ENCODE data around the gene DCTPP1.

The DCTPP1 gene

GRCh38 chr16:30409125-30410060 is 20.4 kb downstream of the DCTPP1 start:
- peak overlapping the region; percentile 5; the same call in 1 of the 2 replicates for H3K4me3 ChIP-seq (ENCODE audit: low read depth, low read length)
- H3K4me1 ChIP-seq (ENCODE audit: control insufficient read depth, insufficient read depth, low read length) = peaks cover 12% of the 10 kb centered on the region; the same call in 1 of the 2 replicates
- H3K9me3 ChIP-seq (ENCODE audit: control insufficient read depth, insufficient read depth, low read depth, low read length) = no peaks in the 10 kb centered on the region
- H3K27me3 ChIP-seq (ENCODE audit: control insufficient read depth, insufficient read depth, low read length) = no peaks in the 10 kb centered on the region
- H3K9ac ChIP-seq (ENCODE audit: low read length) = no peak overlapping the region
- H3K27ac ChIP-seq (ENCODE audit: low read depth, low read length) = no peak overlapping the region
- H3K36me3 ChIP-seq (ENCODE audit: control insufficient read depth, insufficient read depth, low read length) = peaks cover 38% of the 10 kb centered on the region

GRCh38 chr16:30407804-30408534 is 21.9 kb downstream of the DCTPP1 start:
- Histone ChIP-seq H3K4me1 (ENCODE audit: control insufficient read depth, insufficient read depth, low read length) (peaks cover 12% of the 10 kb centered on the region; the same call in 1 of the 2 replicates), H3K9me3 (ENCODE audit: control insufficient read depth, insufficient read depth, low read depth, low read length) (no peaks in the 10 kb centered on the region), H3K27me3 (ENCODE audit: control insufficient read depth, insufficient read depth, low read length) (no peaks in the 10 kb centered on the region), H3K9ac (ENCODE audit: low read length) (peak overlapping the region; percentile 92), H3K36me3 (ENCODE audit: control insufficient read depth, insufficient read depth, low read length) (peaks cover 24% of the 10 kb centered on the region), H3K27ac (ENCODE audit: low read depth, low read length) (peak overlapping the region; percentile 82; the same call in 1 of the 2 replicates), H3K4me3 (ENCODE audit: low read depth, low read length) (peak overlapping the region; percentile 85)

DNA sequence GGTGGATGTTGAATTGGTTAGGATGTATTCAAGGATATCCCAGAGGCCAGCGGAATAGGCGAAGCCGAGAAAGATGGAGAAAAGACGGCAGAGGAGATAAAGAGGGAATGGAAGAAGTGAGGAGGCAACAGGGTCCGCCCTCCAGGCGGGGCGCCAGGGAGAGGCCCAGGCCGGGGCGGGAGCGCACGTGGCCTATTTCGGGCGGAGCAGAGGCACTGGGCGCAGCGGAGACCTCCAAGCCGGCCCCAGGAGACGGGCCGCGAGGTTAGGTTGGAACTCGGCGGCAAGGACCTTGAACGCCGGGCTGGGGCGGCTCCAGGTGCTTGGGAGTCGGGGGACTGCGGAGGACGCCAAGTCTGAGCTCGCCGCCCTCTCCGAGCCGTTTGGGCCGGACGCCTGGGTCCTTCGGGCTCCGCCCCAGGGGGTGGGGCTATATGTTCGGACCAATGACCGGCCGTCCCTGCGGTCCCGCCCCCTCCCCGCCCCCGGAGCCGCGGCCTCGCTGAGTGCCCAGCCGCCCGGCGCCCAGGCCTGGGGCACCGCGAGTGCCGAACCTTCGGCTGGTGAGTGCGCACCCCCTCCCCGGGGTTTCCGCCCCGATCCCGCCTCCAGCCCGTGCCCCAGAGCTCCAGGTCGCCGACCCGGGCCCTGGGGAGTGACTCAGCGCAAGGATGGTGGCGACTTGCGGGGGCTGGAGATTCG is 22.6 kb downstream of the DCTPP1 start, which contains the start of gene ZNF771:
ZNF771 (plus strand) TSS at position 505 of the 702 bp plus-strand sequence. CDS start 448 bp downstream, outside the sequence.
- no peaks in the 10 kb centered on the region for H3K9me3 ChIP-seq (ENCODE audit: control insufficient read depth, insufficient read depth, low read depth, low read length)
- peaks cover 12% of the 10 kb centered on the region; the same call in 1 of the 2 replicates for H3K4me1 ChIP-seq (ENCODE audit: control insufficient read depth, insufficient read depth, low read length)
- peak within 1 kb of the TSS; percentile 85 for H3K4me3 ChIP-seq (ENCODE audit: low read depth, low read length)
- no peaks in the 10 kb centered on the region for H3K27me3 ChIP-seq (ENCODE audit: control insufficient read depth, insufficient read depth, low read length)
- peak within 1 kb of the TSS; percentile 92 for H3K9ac ChIP-seq (ENCODE audit: low read length)
- H3K36me3 ChIP-seq (ENCODE audit: control insufficient read depth, insufficient read depth, low read length) = peaks cover 17% of the 10 kb centered on the region
- H3K27ac ChIP-seq (ENCODE audit: low read depth, low read length) = peak within 1 kb of the TSS; percentile 82; the same call in 1 of the 2 replicates

GRCh38 chr16:30406795-30407101 is 23.1 kb downstream of the DCTPP1 start:
- Histone ChIP-seq H3K27ac (ENCODE audit: low read depth, low read length) (peak overlapping the region; percentile 82; the same call in 1 of the 2 replicates), H3K4me3 (ENCODE audit: low read depth, low read length) (peak overlapping the region; percentile 85), H3K9ac (ENCODE audit: low read length) (peak overlapping the region; percentile 86), H3K36me3 (ENCODE audit: control insufficient read depth, insufficient read depth, low read length) (peaks cover 12% of the 10 kb centered on the region), H3K4me1 (ENCODE audit: control insufficient read depth, insufficient read depth, low read length) (peaks cover 13% of the 10 kb centered on the region; the same call in 1 of the 2 replicates), H3K9me3 (ENCODE audit: control insufficient read depth, insufficient read depth, low read depth, low read length) (no peaks in the 10 kb centered on the region), H3K27me3 (ENCODE audit: control insufficient read depth, insufficient read depth, low read length) (no peaks in the 10 kb centered on the region)

- H3K9ac ChIP-seq (ENCODE audit: low read length) = no peak overlapping the region
- peaks cover 20% of the 10 kb centered on the region for H3K36me3 ChIP-seq (ENCODE audit: control insufficient read depth, insufficient read depth, low read length)
- H3K4me1 ChIP-seq (ENCODE audit: control insufficient read depth, insufficient read depth, low read length) = peaks cover 22% of the 10 kb centered on the region
- H3K4me3 ChIP-seq (ENCODE audit: low read depth, low read length) = no peak overlapping the region
- H3K9me3 ChIP-seq (ENCODE audit: control insufficient read depth, insufficient read depth, low read depth, low read length) = no peaks in the 10 kb centered on the region
- H3K27ac ChIP-seq (ENCODE audit: low read depth, low read length) = no peak overlapping the region
- no peaks in the 10 kb centered on the region for H3K27me3 ChIP-seq (ENCODE audit: control insufficient read depth, insufficient read depth, low read length)
Measured at GRCh38 chr16:30401768-30402425, 27.9 kb downstream of the DCTPP1 start.

DNA sequence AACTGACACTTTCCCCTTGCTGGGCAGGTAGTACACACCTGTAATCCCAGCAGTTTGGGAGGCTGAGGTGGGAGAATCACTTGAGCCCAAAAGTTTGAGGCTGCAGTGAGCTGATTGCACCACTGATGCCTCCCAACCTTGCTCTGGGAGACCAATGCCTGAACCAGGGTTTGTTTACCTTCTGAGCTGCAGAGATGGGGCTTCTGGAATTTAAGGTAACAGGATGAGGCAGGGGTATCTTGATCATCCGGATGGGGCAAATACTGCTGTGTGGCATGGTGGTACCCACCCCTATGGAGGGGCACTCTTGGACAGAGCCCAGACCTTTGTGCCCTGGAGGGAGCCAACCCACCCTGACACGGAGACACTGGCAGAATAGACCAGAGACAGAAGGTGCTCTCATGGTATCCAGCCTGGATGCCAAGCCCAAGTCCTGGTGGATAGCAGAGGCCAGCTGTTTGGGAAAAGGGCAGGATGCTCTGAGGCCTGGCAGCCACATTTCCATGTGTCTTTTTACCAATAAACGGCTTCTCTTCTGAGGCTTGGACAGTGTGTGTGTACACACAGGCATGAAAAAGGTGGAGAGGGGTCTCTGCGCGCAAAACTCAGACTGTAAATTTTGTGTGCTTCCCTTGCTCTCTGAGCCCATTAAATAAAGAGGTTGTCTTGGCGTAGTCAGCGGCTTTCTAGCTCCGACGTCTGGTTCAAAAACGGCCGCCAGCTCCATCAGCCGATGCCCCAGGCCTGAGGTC is 30.2 kb downstream of the DCTPP1 start:
- Histone ChIP-seq H3K9ac (ENCODE audit: low read length) (peak overlapping the region; percentile 98), H3K4me1 (ENCODE audit: control insufficient read depth, insufficient read depth, low read length) (peaks cover 20% of the 10 kb centered on the region), H3K4me3 (ENCODE audit: low read depth, low read length) (peak overlapping the region; percentile 58), H3K36me3 (ENCODE audit: control insufficient read depth, insufficient read depth, low read length) (peaks cover 21% of the 10 kb centered on the region), H3K27me3 (ENCODE audit: control insufficient read depth, insufficient read depth, low read length) (no peaks in the 10 kb centered on the region), H3K27ac (ENCODE audit: low read depth, low read length) (peak overlapping the region; percentile 93; the same call in 1 of the 2 replicates), H3K9me3 (ENCODE audit: control insufficient read depth, insufficient read depth, low read depth, low read length) (no peaks in the 10 kb centered on the region)

DNA sequence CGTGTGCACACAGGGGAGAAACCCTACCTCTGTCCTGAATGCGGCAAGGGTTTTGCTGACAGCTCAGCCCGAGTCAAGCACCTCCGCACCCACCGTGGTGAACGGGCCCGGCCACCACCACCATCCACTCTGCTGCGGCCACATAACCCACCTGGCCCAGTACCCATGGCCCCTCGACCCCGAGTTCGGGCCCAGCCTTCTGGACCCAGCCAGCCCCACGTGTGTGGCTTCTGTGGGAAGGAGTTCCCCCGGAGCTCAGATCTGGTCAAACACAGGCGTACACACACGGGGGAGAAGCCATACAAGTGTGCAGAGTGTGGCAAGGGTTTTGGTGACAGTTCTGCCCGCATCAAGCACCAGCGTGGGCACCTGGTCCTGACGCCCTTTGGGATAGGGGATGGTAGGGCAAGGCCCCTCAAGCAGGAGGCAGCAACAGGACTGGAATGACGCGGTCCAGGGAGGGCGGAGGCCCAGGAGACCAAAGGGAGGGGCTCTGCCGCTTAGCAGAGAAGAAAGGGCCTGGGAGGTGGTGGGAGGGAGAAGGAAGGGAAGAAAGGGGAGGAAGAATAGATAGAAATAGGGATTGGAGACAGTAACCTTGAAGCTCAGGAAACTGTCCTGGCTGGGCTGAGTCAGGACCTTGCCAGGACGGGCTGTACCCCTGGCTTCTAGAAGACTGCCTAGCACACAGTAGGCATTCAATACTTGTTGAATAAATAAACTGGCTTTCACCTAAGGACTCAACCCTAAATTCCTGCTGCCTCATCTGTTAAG is 31.0 kb downstream of the DCTPP1 start:
- no peak overlapping the region for H3K4me3 ChIP-seq (ENCODE audit: low read depth, low read length)

DNA sequence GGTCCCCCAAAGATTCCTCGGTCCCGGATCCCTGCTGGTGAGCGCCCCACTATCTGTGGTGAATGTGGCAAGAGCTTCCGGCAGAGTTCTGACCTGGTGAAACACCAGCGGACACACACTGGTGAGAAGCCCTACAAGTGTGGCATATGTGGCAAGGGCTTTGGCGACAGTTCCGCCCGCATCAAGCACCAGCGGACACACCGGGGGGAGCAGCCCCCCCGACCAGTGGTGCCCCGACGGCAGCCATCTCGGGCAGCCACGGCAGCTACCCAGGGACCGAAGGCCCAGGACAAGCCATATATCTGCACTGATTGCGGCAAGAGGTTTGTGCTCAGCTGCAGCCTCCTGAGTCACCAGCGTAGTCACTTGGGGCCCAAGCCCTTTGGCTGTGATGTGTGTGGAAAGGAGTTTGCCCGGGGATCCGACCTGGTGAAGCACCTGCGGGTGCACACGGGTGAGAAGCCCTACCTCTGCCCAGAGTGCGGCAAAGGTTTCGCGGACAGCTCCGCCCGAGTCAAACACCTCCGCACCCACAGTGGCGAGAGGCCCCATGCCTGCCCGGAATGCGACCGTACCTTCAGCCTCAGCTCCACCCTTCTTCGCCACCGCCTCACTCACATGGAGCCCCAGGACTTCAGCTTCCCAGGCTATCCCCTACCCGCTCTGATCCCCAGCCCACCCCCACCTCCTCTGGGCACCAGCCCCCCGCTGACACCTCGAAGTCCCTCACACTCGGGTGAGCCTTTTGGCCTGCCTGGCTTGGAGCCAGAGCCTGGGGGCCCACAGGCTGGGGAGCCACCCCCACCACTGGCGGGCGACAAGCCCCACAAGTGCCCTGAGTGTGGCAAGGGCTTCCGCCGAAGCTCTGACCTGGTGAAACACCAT is 31.8 kb downstream of the DCTPP1 start:
- H3K4me1 ChIP-seq (ENCODE audit: control insufficient read depth, insufficient read depth, low read length) = peaks cover 27% of the 10 kb centered on the region
- H3K27ac ChIP-seq (ENCODE audit: low read depth, low read length) = no peak overlapping the region
- peaks cover 21% of the 10 kb centered on the region for H3K36me3 ChIP-seq (ENCODE audit: control insufficient read depth, insufficient read depth, low read length)
- H3K4me3 ChIP-seq (ENCODE audit: low read depth, low read length) = no peak overlapping the region
- no peaks in the 10 kb centered on the region for H3K27me3 ChIP-seq (ENCODE audit: control insufficient read depth, insufficient read depth, low read length)
- peak overlapping the region; percentile 25 for H3K9ac ChIP-seq (ENCODE audit: low read length)
- H3K9me3 ChIP-seq (ENCODE audit: control insufficient read depth, insufficient read depth, low read depth, low read length) = no peaks in the 10 kb centered on the region

More for the DNA sequence above, 31.0 kb downstream of the DCTPP1 start:
- no peak overlapping the region; the same call in 1 of the 2 replicates for H3K27ac ChIP-seq (ENCODE audit: low read depth, low read length)
- H3K36me3 ChIP-seq (ENCODE audit: control insufficient read depth, insufficient read depth, low read length) = peaks cover 21% of the 10 kb centered on the region
- no peaks in the 10 kb centered on the region for H3K9me3 ChIP-seq (ENCODE audit: control insufficient read depth, insufficient read depth, low read depth, low read length)
- H3K4me1 ChIP-seq (ENCODE audit: control insufficient read depth, insufficient read depth, low read length) = peaks cover 27% of the 10 kb centered on the region
- peak overlapping the region; percentile 98 for H3K9ac ChIP-seq (ENCODE audit: low read length)
- H3K27me3 ChIP-seq (ENCODE audit: control insufficient read depth, insufficient read depth, low read length) = no peaks in the 10 kb centered on the region

DNA sequence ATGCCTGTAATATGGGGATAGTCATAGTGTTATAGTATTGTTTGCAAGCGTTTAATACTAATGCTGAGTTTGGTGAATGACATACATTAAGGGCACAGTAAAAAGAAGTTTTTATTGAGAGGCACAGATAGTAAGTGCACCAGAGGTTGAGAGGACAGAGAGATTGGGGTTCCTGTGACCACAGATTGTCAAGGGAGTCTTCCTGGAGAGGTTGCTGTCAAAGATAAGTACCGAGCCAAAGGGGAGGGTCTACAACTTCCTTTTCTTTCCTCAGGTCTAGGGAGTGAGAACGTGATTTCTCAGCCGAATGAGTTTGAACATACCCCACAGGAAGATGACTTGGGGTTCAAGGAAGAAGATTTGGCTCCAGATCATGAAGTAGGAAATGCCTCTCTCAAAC is 32.8 kb downstream of the DCTPP1 start:
- no peak overlapping the region for H3K27ac ChIP-seq (ENCODE audit: low read depth, low read length)
- peaks cover 27% of the 10 kb centered on the region for H3K4me1 ChIP-seq (ENCODE audit: control insufficient read depth, insufficient read depth, low read length)
- H3K9ac ChIP-seq (ENCODE audit: low read length) = no peak overlapping the region
- H3K36me3 ChIP-seq (ENCODE audit: control insufficient read depth, insufficient read depth, low read length) = peaks cover 21% of the 10 kb centered on the region
- H3K4me3 ChIP-seq (ENCODE audit: low read depth, low read length) = no peak overlapping the region
- no peaks in the 10 kb centered on the region for H3K27me3 ChIP-seq (ENCODE audit: control insufficient read depth, insufficient read depth, low read length)
- H3K9me3 ChIP-seq (ENCODE audit: control insufficient read depth, insufficient read depth, low read depth, low read length) = no peaks in the 10 kb centered on the region
